Measurements from ENCODE around the gene UNC5C. TPM values are rescaled to one million over a fixed set of nuclear protein-coding genes. Genes with fewer than 3 reads are reported as not detected.

The UNC5C gene
- total and polyA plus RNA-seq, 2 of the 8 experiments (the other 6 are each of a cell fraction or from before 2014, with no cell fraction given) = 0.30 to 1.3 TPM

- Histone ChIP-seq H4K8ac (ENCODE audit: extremely low read depth, insufficient read depth, low read length) (no peak overlapping the region), H3K23ac (ENCODE audit: insufficient read length) (no peak overlapping the region), H3K4me3 (ENCODE audit: extremely low read depth in 1 of 4, insufficient read depth in 2 of 4, low read depth in 3 of 4, low read length in 4 of 4) (no peak overlapping the region), H3K79me2 (ENCODE audit: control insufficient read depth in 1 of 2, insufficient read depth in 2 of 2, low read length in 2 of 2) (no peaks in the 10 kb centered on the region), H3K36me3 (ENCODE audit: control insufficient read depth in 2 of 4, insufficient read depth in 4 of 4, low read length in 3 of 4) (no peaks in the 10 kb centered on the region), H3K27me3 (replicated peaks in 1 of 4; ENCODE audit: control insufficient read depth in 3 of 4, extremely low read depth in 1 of 4, insufficient read depth in 3 of 4, low read length in 3 of 4) (no peaks in the 10 kb centered on the region), H2AK5ac (ENCODE audit: low read depth, low read length) (no peak overlapping the region), H2BK12ac (ENCODE audit: low read depth, low read length) (no peak overlapping the region), H3K56ac (replicated peaks; ENCODE audit: insufficient read length, low read depth, low read length) (no peak overlapping the region), H2BK5ac (ENCODE audit: low read depth, low read length) (no peak overlapping the region), H2BK15ac (ENCODE audit: low read length) (no peak overlapping the region), H4K20me1 (replicated peaks in 1 of 2; ENCODE audit: control insufficient read depth in 1 of 2, insufficient read depth in 2 of 2, low read length in 2 of 2) (no peaks in the 10 kb centered on the region), H3K27ac (ENCODE audit: low read depth, low read length) (no peak overlapping the region), H2BK20ac (ENCODE audit: low read length) (no peak overlapping the region), H2BK120ac (replicated peaks; ENCODE audit: low read depth, low read length) (no peak overlapping the region), H4K5ac (ENCODE audit: insufficient read length, low read depth, low read length) (no peak overlapping the region), H3K14ac (ENCODE audit: insufficient read length) (no peak overlapping the region), H3K9me3 (ENCODE audit: insufficient read depth in 2 of 2, low read depth in 1 of 2, low read length in 1 of 2) (no peaks in the 10 kb centered on the region), H4K91ac (replicated peaks; ENCODE audit: insufficient read length, low read length) (no peak overlapping the region), H3K4me2 (ENCODE audit: insufficient read depth in 1 of 2, low read depth in 2 of 2, low read length in 2 of 2) (no peak overlapping the region), H3K9ac (replicated peaks in 1 of 4; ENCODE audit: extremely low read depth in 1 of 4, low read depth in 3 of 4, low read length in 3 of 4) (no peak overlapping the region), H3K4ac (replicated peaks; ENCODE audit: insufficient read length, low read depth, low read length) (no peak overlapping the region), H2AFZ (ENCODE audit: low read length) (no peak overlapping the region), H3K23me2 (ENCODE audit: low read depth, low read length) (no peaks in the 10 kb centered on the region), H3K79me1 (ENCODE audit: low read depth, low read length) (no peaks in the 10 kb centered on the region), H3K18ac (ENCODE audit: extremely low read depth, low read length) (no peak overlapping the region), H3K4me1 (replicated peaks in 1 of 4; ENCODE audit: control insufficient read depth in 3 of 4, insufficient read depth in 4 of 4, low read length in 3 of 4) (no peaks in the 10 kb centered on the region; a peak in 1 of 7 replicates)
- no peak for DNase-seq (ENCODE audit: low read depth in 1 of 2, low spot score in 2 of 2)
- WGBS, 2 experiments (ENCODE audit: extremely low coverage in 1 of 2, insufficient coverage in 1 of 2, insufficient read length in 1 of 2, insufficient replicate concordance in 2 of 2, low coverage in 1 of 2, low lambda C conversion rate in 2 of 2, missing lambda C conversion rate in 1 of 2) = 100% methylated on average over 1 of the region's 1 CpG; no CpG with 5 or more reads in 1 of the 2 experiments
- CTCF ChIA-PET (ENCODE audit: partially characterized antibody) = interaction anchor here (0.5 to 0.6 kb wide), 2 partner anchors 282 to 585 kb away, joined by 3 to 4 read pairs; no protein-coding TSS in a partner anchor
- FAIRE-seq = no peak
- POLR2A ChIA-PET (ENCODE audit: partially characterized antibody) = no interaction called here
- no peak for TF ChIP-seq USF2 (IDR thresholded peaks at IDR 0.05; ENCODE audit: low read length)
- TF ChIP-seq HDAC6 (IDR thresholded peaks at IDR 0.05; ENCODE audit: low read depth, low read length) = no peak
- no peak for TF ChIP-seq MAFK (IDR thresholded peaks at IDR 0.05; ENCODE audit: low read depth, low read length)
- no peak for TF ChIP-seq SIX5 (IDR thresholded peaks at IDR 0.05; ENCODE audit: low read depth, low read length)
- no peak for TF ChIP-seq CHD2 (IDR thresholded peaks at IDR 0.05; ENCODE audit: low read length)
- TF ChIP-seq JUND (IDR thresholded peaks at IDR 0.05; ENCODE audit: low read length) = no peak
- no peak for TF ChIP-seq POU5F1 (IDR thresholded peaks at IDR 0.05; ENCODE audit: low read depth, low read length)
- no peak for TF ChIP-seq POLR2AphosphoS5 (IDR thresholded peaks at IDR 0.05; ENCODE audit: low read depth, low read length)
- no peak for TF ChIP-seq RAD21 (IDR thresholded peaks at IDR 0.05 in 1 of 2, conservative IDR thresholded peaks at IDR 0.05 in 1 of 2; ENCODE audit: low read depth in 2 of 2, low read length in 2 of 2)
- TF ChIP-seq TEAD4 (IDR thresholded peaks at IDR 0.05; ENCODE audit: low read depth, low read length) = no peak
- TF ChIP-seq SP1 (IDR thresholded peaks at IDR 0.05; ENCODE audit: low read depth, low read length) = no peak
- no peak for TF ChIP-seq RXRA (IDR thresholded peaks at IDR 0.05; ENCODE audit: insufficient read depth, low read depth, low read length)
- TF ChIP-seq GTF2F1 (IDR thresholded peaks at IDR 0.05; ENCODE audit: borderline replicate concordance, low read depth, low read length) = no peak
- TF ChIP-seq BCL11A (IDR thresholded peaks at IDR 0.05; ENCODE audit: low read depth in 2 of 2, low read length in 2 of 2) = no peak
- TF ChIP-seq KDM4A (IDR thresholded peaks at IDR 0.05; ENCODE audit: low read depth, low read length, severe bottlenecking) = no peak
Measured at GRCh38 chr4:95314573-95314972, 234.2 kb downstream of the UNC5C start.
